Mesendoderm (in vitro differentiated cells): ENCODE data around the gene RTKN2.

Source experiments
- DNase-seq: peaks from one replicate; pipeline ENCODE4 v3.0.0; 2013
- H2AK5ac ChIP-seq: 2 replicates; pipeline ENCODE4 v1.6.1; 2013; ENCODE audit warnings: low read length, inconsistent platforms
- H2BK120ac ChIP-seq: 2 replicates; pipeline ENCODE4 v1.6.1; 2013; ENCODE audit warnings: low read depth, mild to moderate bottlenecking, low read length, moderate library complexity, mixed read lengths
- H2BK15ac ChIP-seq: replicated peaks from 2 replicates; pipeline ENCODE4 v1.6.1; 2013; ENCODE audit warnings: low read depth, mild to moderate bottlenecking, moderate library complexity
- H2BK5ac ChIP-seq: 2 replicates; pipeline ENCODE4 v1.6.1; 2013; ENCODE audit warnings: low read length, inconsistent platforms
- H3K18ac ChIP-seq: 2 replicates; pipeline ENCODE4 v1.6.1; 2013; ENCODE audit warnings: mild to moderate bottlenecking, low read length, mixed read lengths
- H3K23ac ChIP-seq: one replicate; pipeline ENCODE4 v1.6.1; 2013; ENCODE audit warnings: low read length
- H3K27ac ChIP-seq: 2 replicates; pipeline ENCODE4 v1.5.1; 2013; ENCODE audit warnings: low read depth, mild to moderate bottlenecking, inconsistent platforms, low read length, moderate library complexity
- H3K27me3 ChIP-seq: 2 replicates; pipeline ENCODE4 v1.6.1; 2013; ENCODE audit warnings: low read length, control low read depth, mild to moderate bottlenecking, inconsistent platforms; ENCODE audit not compliant: insufficient read depth, poor library complexity
- H3K36me3 ChIP-seq: 2 replicates; pipeline ENCODE4 v1.6.1; 2013; ENCODE audit warnings: low read length, inconsistent platforms; ENCODE audit not compliant: control insufficient read depth, insufficient read depth
- H3K4ac ChIP-seq: one replicate; pipeline ENCODE4 v1.6.1; 2013; ENCODE audit warnings: low read depth, mild to moderate bottlenecking, low read length, moderate library complexity
- H3K4me1 ChIP-seq: 2 replicates; pipeline ENCODE4 v1.6.1; 2013; ENCODE audit warnings: low read depth, low read length, inconsistent platforms; ENCODE audit not compliant: control insufficient read depth
- H3K4me2 ChIP-seq: 2 replicates; pipeline ENCODE4 v1.6.1; 2013; ENCODE audit warnings: low read length
- H3K4me3 ChIP-seq: 2 replicates; pipeline ENCODE4 v1.5.1; 2013; ENCODE audit warnings: mild to moderate bottlenecking, low read length
- H3K56ac ChIP-seq: one replicate; pipeline ENCODE4 v1.6.1; 2013; ENCODE audit warnings: low read length
- H3K79me1 ChIP-seq: 2 replicates; pipeline ENCODE4 v1.6.1; 2013; ENCODE audit warnings: low read length, inconsistent platforms
- H3K79me2 ChIP-seq: 2 replicates; pipeline ENCODE4 v1.6.1; 2013; ENCODE audit warnings: mild to moderate bottlenecking, low read length; ENCODE audit not compliant: control insufficient read depth, insufficient read depth
- H3K9ac ChIP-seq: 2 replicates; pipeline ENCODE4 v1.6.1; 2013; ENCODE audit warnings: low read length, inconsistent platforms
- H4K5ac ChIP-seq: one replicate; pipeline ENCODE4 v1.6.1; 2013; ENCODE audit warnings: low read length
- H4K8ac ChIP-seq: one replicate; pipeline ENCODE4 v1.6.1; 2013; ENCODE audit warnings: low read depth, mild to moderate bottlenecking, control low read depth, low read length, moderate library complexity
- WGBS: extraction: QIAGEN DNeasy Blood & Tissue Kit; methylation state at CpG from one replicate; pipeline ENCODE4 v1.1.7; 2013; ENCODE audit warnings: low lambda C conversion rate, missing lambda C conversion rate; ENCODE audit not compliant: insufficient coverage; ENCODE audit errors: extremely low coverage; 5-methylcytosine and 5-hydroxymethylcytosine counted together

Gene RTKN2

GRCh38 chr10:62205750-62206399 lies 62.8 kb downstream of the RTKN2 start:
- Histone ChIP-seq H3K36me3 (no peaks in the 10 kb centered on the region), H3K79me1 (no peaks in the 10 kb centered on the region), H3K23ac (no peak overlapping the region), H2BK5ac (no peak overlapping the region), H4K5ac (no peak overlapping the region), H3K56ac (no peak overlapping the region), H4K8ac (no peak overlapping the region), H3K4ac (no peak overlapping the region), H3K27me3 (no peaks in the 10 kb centered on the region), H3K79me2 (no peaks in the 10 kb centered on the region), H3K4me3 (no peak overlapping the region), H3K4me2 (no peak overlapping the region), H3K18ac (no peak overlapping the region), H2AK5ac (no peak overlapping the region), H3K4me1 (no peaks in the 10 kb centered on the region), H3K9ac (no peak overlapping the region), H2BK15ac (no peak overlapping the region), H2BK120ac (no peak overlapping the region), H3K27ac (no peak overlapping the region)
- no CpG with 5 or more reads among the region's 2 CpGs for WGBS
- no peak for DNase-seq

- Histone ChIP-seq H3K4me2 (no peak overlapping the region), H3K27me3 (no peaks in the 10 kb centered on the region), H3K9ac (no peak overlapping the region), H2BK15ac (no peak overlapping the region), H3K56ac (no peak overlapping the region), H4K8ac (no peak overlapping the region), H2AK5ac (no peak overlapping the region), H2BK5ac (no peak overlapping the region), H4K5ac (no peak overlapping the region), H3K79me1 (no peaks in the 10 kb centered on the region), H3K4ac (no peak overlapping the region), H3K27ac (no peak overlapping the region), H3K4me3 (no peak overlapping the region), H2BK120ac (no peak overlapping the region), H3K36me3 (no peaks in the 10 kb centered on the region), H3K18ac (no peak overlapping the region), H3K4me1 (no peaks in the 10 kb centered on the region), H3K79me2 (no peaks in the 10 kb centered on the region), H3K23ac (no peak overlapping the region)
- no peak for DNase-seq
- WGBS: no CpG with 5 or more reads among the region's 1 CpG
These were observed 69.1 kb downstream of the RTKN2 start for GRCh38 chr10:62199584-62199983.

GRCh38 chr10:62196528-62196927 lies 72.1 kb downstream of the RTKN2 start:
- Histone ChIP-seq H3K4me3 (no peak overlapping the region), H2BK15ac (no peak overlapping the region), H3K4me1 (no peaks in the 10 kb centered on the region), H2AK5ac (no peak overlapping the region), H2BK5ac (no peak overlapping the region), H3K36me3 (no peaks in the 10 kb centered on the region), H3K9ac (no peak overlapping the region), H3K27me3 (no peaks in the 10 kb centered on the region), H3K56ac (no peak overlapping the region), H2BK120ac (no peak overlapping the region), H4K8ac (no peak overlapping the region), H3K18ac (no peak overlapping the region), H3K4ac (no peak overlapping the region), H3K79me2 (no peaks in the 10 kb centered on the region), H3K79me1 (no peaks in the 10 kb centered on the region), H3K23ac (no peak overlapping the region), H3K4me2 (no peak overlapping the region), H3K27ac (no peak overlapping the region), H4K5ac (no peak overlapping the region)
- DNase-seq: no peak

GRCh38 chr10:62195675-62195926 lies 73.0 kb downstream of the RTKN2 start:
- no peaks in the 10 kb centered on the region for H3K36me3 ChIP-seq
- H2BK5ac ChIP-seq: no peak overlapping the region
- no peaks in the 10 kb centered on the region for H3K27me3 ChIP-seq
- H3K56ac ChIP-seq: no peak overlapping the region
- H3K9ac ChIP-seq: no peak overlapping the region
- no peak overlapping the region for H3K27ac ChIP-seq
- no peak overlapping the region for H2BK120ac ChIP-seq
- H4K5ac ChIP-seq: no peak overlapping the region
- no peak overlapping the region for H3K4me2 ChIP-seq
- no peak overlapping the region for H2AK5ac ChIP-seq
- no CpG with 5 or more reads among the region's 1 CpG for WGBS
- no peaks in the 10 kb centered on the region for H3K79me2 ChIP-seq
- H3K4ac ChIP-seq: no peak overlapping the region
- H3K23ac ChIP-seq: no peak overlapping the region
- H3K4me3 ChIP-seq: no peak overlapping the region
- H2BK15ac ChIP-seq: no peak overlapping the region
- H4K8ac ChIP-seq: no peak overlapping the region
- H3K4me1 ChIP-seq: no peaks in the 10 kb centered on the region
- H3K79me1 ChIP-seq: no peaks in the 10 kb centered on the region
- H3K18ac ChIP-seq: no peak overlapping the region
- no peak for DNase-seq

- Histone ChIP-seq H3K4ac (no peak overlapping the region), H3K36me3 (no peaks in the 10 kb centered on the region), H2BK15ac (no peak overlapping the region), H3K79me1 (no peaks in the 10 kb centered on the region), H2BK120ac (no peak overlapping the region), H4K8ac (no peak overlapping the region), H4K5ac (no peak overlapping the region), H3K27me3 (no peaks in the 10 kb centered on the region), H3K4me1 (no peaks in the 10 kb centered on the region), H2BK5ac (no peak overlapping the region), H3K4me3 (no peak overlapping the region), H3K9ac (no peak overlapping the region), H3K56ac (no peak overlapping the region), H3K79me2 (no peaks in the 10 kb centered on the region), H3K18ac (no peak overlapping the region), H3K27ac (no peak overlapping the region), H2AK5ac (no peak overlapping the region), H3K23ac (no peak overlapping the region), H3K4me2 (no peak overlapping the region)
- no peak for DNase-seq
- WGBS: no CpG with 5 or more reads among the region's 3 CpGs
These were observed 73.5 kb downstream of the RTKN2 start for GRCh38 chr10:62194924-62195674.

GRCh38 chr10:62193479-62193878 lies 75.2 kb downstream of the RTKN2 start:
- no peaks in the 10 kb centered on the region for H3K4me1 ChIP-seq
- no peak overlapping the region for H3K27ac ChIP-seq
- no peak overlapping the region for H3K4me3 ChIP-seq
- no peaks in the 10 kb centered on the region for H3K27me3 ChIP-seq
- H3K4me2 ChIP-seq: no peak overlapping the region
- H3K4ac ChIP-seq: no peak overlapping the region
- H2BK5ac ChIP-seq: no peak overlapping the region
- H3K18ac ChIP-seq: no peak overlapping the region
- DNase-seq: no peak
- H4K5ac ChIP-seq: no peak overlapping the region
- H2BK15ac ChIP-seq: no peak overlapping the region
- H3K79me1 ChIP-seq: no peaks in the 10 kb centered on the region
- no peak overlapping the region for H2BK120ac ChIP-seq
- H2AK5ac ChIP-seq: no peak overlapping the region
- H3K23ac ChIP-seq: no peak overlapping the region
- no peaks in the 10 kb centered on the region for H3K36me3 ChIP-seq
- H3K79me2 ChIP-seq: no peaks in the 10 kb centered on the region
- no peak overlapping the region for H3K9ac ChIP-seq
- WGBS: no CpG with 5 or more reads among the region's 3 CpGs
- H4K8ac ChIP-seq: no peak overlapping the region
- H3K56ac ChIP-seq: no peak overlapping the region
